Measurements from ENCODE around the gene PPP1R3A.

DNA sequence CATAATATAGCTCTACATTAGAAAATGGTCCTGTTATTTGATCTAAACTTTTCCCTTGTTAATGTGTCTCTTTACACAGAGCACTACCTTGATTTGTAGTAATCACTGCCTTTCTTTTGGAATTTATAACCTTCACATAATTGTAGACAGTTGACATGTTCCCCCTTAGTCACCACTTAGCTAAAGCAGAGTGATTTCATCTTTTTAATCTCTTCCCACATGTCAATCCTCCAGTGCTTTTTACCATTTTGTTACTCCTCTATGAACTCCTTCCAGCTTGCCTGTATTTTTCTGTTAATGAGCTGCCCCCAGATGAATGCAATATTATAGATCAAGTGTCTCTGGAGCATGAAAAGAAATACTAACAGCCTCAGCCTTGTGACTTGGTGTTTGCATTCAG lies 2.6 kb upstream of the PPP1R3A start:
- TF ChIP-seq, protein P1, sequence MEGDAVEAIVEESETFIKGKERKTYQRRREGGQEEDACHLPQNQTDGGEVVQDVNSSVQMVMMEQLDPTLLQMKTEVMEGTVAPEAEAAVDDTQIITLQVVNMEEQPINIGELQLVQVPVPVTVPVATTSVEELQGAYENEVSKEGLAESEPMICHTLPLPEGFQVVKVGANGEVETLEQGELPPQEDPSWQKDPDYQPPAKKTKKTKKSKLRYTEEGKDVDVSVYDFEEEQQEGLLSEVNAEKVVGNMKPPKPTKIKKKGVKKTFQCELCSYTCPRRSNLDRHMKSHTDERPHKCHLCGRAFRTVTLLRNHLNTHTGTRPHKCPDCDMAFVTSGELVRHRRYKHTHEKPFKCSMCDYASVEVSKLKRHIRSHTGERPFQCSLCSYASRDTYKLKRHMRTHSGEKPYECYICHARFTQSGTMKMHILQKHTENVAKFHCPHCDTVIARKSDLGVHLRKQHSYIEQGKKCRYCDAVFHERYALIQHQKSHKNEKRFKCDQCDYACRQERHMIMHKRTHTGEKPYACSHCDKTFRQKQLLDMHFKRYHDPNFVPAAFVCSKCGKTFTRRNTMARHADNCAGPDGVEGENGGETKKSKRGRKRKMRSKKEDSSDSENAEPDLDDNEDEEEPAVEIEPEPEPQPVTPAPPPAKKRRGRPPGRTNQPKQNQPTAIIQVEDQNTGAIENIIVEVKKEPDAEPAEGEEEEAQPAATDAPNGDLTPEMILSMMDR (IDR thresholded peaks at IDR 0.05; ENCODE audit: low read length) = no peak
- TF ChIP-seq EZH2 (IDR thresholded peaks at IDR 0.05; ENCODE audit: borderline replicate concordance, low read length) = no peak

All from OCI-LY1 (cell line).